ENCODE results near the gene STK35.

Gene STK35

DNA sequence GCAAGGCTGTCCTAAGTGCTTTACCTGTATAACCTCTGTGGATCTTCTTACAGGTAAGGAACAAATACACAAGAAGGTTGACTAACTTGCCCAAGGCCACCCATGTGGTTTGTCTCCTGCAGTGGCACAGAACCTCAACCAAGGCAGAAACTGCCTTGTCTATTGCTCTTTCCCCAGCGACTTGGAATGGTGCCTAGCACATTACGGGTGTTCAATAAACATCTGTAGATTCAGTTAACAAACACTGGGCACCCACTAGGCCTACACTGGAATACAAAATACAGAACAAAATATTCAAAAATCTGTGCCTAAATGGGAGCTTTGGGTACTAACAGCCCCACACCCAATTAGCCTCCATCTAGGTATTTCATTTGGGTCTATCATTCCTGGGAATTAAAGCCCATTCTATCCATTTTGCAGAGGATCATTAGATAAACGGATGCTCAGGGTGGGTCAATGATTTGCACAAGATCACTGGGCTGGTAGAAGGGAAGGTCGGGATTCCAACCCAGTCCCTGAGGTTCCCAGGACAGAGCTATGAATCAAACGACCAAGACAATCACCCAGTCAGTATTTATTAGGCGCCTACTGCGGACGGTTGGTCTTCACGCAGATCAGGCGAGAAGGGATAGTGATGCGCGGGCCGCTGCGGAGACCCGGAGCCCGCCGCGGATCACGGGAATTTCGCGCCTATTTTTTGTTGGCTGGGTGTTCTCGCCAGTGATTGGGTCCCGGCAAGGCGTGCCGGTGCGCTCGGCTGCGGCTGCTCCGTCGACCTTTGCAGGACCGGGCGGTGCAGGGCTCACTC is at the start of gene STK35:
STK35 (plus strand) TSS at position 771 of the 808 bp plus-strand sequence. CDS start 55 bp downstream, outside the sequence.
- no peak for FAIRE-seq

DNA sequence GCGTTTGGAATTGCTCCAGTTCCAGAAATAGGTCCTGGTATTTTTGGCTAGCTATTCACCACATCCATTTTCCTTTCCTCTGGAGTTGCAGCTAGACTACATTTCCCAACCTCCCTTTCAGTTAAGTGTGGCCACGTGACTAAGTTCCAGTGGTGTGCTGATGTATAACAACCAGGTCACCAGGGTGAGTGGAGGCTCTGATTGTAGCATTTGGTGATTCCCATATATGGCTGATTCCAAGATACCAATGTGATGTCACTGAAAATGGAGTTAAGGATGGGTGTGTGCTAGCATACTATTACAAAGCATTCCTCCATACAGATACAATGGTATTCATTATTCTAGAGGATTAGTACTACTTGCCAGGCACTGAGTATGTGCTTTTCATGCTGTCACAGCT is 49.7 kb upstream of the STK35 start:
- no peak for FAIRE-seq

GRCh38 chr20:2052741-2053140 is 48.9 kb upstream of the STK35 start:
- FAIRE-seq = no peak

GRCh38 chr20:2053615-2054014 is 48.0 kb upstream of the STK35 start:
- no peak for FAIRE-seq

DNA sequence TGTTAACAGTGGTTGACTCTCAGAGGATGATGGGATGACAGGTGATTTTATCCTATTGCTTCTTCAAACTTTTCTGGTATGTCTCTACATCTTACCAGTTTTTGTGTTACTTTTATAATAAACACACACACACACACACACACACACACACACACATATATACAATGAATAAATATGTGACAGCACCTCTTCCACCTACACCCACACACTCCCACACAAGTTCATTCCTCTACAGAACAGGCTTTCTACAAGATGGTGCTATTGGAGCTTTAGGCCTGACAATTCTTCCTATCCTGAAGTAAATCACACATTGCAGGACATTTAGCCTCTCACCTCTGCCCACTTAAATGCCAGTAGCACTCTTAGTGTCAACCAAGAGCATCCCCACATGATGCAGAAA is 46.7 kb upstream of the STK35 start:
- FAIRE-seq = no peak

- no peak for FAIRE-seq
Observed at GRCh38 chr20:2059411-2059810, 42.2 kb upstream of the STK35 start.

GRCh38 chr20:2065099-2065498 is 36.5 kb upstream of the STK35 start:
- FAIRE-seq = no peak

DNA sequence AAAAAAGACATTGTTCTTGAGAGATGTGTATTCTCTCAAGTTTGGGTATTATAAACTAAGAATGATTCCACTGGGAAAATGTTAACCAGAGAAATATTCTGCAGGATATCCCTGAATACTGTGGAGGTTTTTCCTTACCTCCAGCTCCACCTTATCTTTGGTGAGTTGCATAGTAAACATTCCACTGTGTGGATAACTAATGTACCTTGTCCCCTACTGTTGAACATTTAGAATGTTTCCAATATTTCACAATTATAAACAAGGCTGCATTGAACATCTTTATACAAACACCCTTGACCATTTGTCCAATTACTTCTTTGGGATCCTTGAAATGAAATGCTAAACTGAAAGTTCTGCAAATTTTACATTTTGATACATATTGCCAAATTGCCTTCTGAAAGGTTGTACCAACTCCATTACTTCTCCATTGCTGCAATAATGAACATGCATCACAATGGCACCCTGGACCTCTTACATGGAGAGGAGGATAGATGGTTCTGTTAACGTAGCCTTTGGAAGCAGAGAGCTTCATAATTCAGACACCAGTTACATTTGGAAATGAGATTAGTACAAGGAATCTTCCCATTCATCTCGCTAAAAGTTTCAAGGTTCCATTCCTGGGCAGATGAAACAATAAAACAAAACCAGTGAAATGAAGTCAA is 35.0 kb upstream of the STK35 start:
- no peak for FAIRE-seq

DNA sequence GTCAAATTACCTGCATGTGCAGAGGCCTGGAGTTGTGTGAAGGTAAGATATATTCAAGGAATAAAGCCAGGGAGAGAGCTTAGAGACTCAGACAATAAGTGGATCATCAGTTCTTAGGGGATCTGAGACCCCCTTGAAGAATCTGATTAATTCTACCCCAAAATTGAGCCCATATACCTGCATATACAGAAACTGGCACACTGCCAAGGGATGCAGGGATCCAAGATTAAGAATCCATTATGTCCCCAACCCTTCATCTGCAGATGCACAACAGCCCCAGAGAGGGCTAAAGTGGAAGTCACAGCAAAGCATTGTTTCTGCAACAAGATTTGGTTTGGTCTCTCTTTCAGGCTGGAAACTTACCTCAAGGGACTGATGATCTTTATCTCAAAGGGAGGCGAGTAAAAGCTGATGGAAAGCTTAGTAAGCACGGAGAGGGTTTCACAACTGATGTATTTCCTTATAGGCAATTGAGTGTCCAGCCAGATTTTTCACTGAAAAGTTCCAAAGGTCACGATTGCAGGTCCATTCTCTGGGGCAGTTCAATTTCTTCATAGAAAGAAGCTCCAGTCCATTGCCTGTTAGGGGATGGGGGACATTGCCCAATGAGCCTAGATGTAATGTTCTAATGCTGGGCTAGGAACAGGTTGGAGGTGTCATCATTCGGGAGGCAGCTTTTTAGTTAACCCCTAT is 20.9 kb upstream of the STK35 start:
- no peak for FAIRE-seq

- no peak for FAIRE-seq
Observed at GRCh38 chr20:2084703-2085102, 16.9 kb upstream of the STK35 start.

- no peak for FAIRE-seq
Observed at GRCh38 chr20:2086177-2086979, 15.2 kb upstream of the STK35 start.

- no peak for FAIRE-seq
Observed at GRCh38 chr20:2086980-2087377, 14.6 kb upstream of the STK35 start.

DNA sequence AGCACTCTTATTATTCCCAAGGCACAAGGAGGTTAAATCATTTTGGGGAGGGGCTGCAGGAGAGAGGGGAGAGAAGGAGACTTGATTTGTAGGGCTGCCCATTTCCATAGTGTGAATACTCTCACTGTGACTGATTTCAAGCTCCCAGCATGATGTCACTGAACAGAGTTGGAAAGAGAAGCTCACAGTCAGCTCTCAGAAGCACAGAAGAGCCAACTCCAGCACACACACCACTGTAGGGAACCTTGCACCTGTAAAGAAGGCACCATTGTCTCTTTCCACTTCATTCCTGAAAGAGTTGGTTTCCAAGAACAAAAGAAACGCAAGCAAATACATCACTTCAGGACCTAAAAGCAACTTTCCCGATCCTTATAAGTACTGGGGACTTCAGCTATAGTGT is 12.7 kb upstream of the STK35 start:
- no peak for FAIRE-seq

DNA sequence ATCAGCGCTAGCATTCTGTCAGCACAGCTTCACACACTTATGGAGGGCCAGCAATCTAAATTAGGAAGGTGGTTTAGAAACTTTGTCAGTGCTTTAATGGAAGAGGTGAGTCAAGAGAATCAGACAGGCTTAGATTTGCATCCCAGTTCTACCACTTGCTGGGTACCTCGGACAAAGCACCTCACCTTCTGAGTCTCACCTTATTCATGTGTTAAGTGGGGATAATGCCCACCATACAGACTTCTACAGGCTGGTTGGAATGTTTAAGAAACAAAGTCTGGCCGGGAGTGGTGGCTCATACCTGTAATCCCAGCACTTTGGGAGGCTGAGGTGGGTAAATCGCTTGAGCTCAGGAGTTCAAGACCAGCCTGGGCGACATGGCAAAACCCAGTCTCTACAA is 12.2 kb upstream of the STK35 start:
- no peak for FAIRE-seq

DNA sequence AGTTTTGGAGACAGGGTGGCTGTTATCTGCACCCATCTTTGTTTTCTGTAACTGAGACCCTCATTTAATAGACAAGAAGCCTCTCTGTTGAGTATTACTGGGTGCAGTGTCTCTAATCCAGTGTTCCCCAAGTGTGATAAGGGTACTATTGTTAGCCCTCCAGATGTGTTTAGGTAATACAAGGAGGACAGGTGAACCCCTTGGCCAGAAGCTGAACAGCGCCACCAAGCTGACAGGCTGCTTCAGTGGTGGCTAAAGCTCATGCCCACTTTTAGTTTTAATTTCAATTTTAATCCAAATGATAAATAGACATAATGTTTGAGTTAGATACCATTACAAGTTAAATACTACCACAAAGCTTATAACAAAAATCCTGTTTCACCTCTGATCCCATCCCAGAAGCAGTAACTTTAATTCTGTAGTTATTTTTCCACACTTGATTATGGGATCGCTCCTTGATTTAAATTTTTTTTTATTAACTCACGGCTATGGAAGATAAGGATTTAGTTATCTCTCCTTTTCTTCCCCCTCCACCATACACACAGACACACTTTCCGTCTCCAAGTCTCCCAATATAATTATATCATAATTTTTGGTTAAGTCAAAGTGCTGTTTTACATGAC is 8.4 kb upstream of the STK35 start:
- no peak for FAIRE-seq

DNA sequence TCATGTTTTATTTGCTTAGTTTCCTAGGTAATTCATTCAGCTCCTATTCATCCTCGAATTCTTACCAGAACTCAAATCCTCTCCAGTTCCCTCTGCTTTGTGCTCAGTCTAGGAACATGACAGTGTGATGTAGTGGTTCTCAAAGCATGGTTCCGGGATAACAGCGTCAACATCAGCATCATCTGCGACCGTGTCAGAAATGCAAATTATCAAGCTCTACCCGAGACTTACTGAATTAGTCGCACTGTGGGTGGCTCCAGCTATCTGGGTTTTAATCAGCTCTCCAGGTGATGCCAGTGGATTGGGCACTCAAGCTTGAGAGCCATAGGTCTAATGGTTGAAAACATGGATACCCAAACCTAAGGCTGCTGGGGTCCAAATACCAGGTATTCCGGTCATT is 7.7 kb upstream of the STK35 start:
- no peak for FAIRE-seq

GRCh38 chr20:2101865-2102584 is 398 bp downstream of the STK35 start:
- FAIRE-seq = no peak

GRCh38 chr20:2102585-2103460 is 1.2 kb downstream of the STK35 start:
- FAIRE-seq = no peak

DNA sequence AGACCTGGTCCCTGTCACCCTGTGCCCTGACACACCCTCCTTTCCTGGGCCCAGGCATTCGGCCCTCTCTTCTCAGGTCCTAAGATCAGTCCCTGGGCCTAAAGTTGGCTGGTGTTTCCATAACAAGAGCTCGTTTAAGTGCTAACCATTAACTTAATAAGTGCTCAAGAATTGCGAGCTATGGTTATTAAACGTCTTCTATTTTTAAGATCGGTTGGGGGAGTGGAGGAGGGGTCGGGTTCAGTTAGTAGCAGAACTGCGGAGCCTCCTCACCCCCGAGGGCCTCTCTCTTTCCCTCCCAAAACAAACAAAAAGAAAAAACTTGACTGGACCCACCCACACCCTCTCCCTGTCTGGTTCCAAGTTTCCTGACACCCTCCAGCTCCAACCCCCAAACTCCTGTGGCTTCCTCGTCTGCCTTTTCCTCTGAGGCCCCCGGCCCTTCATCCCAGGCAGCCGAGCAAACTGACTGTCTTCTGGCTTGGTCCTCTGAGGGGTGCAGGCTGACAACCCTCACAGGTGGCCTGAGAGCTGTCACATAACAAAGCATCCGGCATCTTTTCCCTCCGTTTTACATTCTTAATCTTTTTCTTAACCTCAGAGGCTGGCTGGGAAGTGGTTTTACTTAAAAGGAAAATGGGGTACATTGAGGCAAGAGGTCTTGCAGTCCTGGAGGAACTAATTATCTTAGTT is 2.0 kb downstream of the STK35 start:
- FAIRE-seq = no peak

- FAIRE-seq = no peak
Observed at GRCh38 chr20:2104236-2104635, 2.6 kb downstream of the STK35 start.
